Uterus (tissue), 2 donors: ENCODE data around the gene FMNL1.

Experiments
- POLR2A ChIP-seq, 2 donors: fragments of 450-650 bp; IDR thresholded peaks; one replicate each; pipeline ENCODE4 v1.6.1; 2016; ENCODE audit warnings: antibody characterized with exemption in 2 of 2, mild to moderate bottlenecking in 1 of 2, moderate library complexity in 1 of 2
- TF ChIP-seq, protein P1 (sequence below), 4 experiments: fragments of 200-600 bp in 2 of 4; fragments of 450-650 bp in 2 of 4; sonication (generic) in 2 of 4; IDR thresholded peaks; one replicate each; pipeline ENCODE4 v1.5.1; 2016 to 2019; ENCODE audit warnings: antibody characterized with exemption in 4 of 4, mild to moderate bottlenecking in 2 of 4, moderate library complexity in 1 of 4

DNA sequence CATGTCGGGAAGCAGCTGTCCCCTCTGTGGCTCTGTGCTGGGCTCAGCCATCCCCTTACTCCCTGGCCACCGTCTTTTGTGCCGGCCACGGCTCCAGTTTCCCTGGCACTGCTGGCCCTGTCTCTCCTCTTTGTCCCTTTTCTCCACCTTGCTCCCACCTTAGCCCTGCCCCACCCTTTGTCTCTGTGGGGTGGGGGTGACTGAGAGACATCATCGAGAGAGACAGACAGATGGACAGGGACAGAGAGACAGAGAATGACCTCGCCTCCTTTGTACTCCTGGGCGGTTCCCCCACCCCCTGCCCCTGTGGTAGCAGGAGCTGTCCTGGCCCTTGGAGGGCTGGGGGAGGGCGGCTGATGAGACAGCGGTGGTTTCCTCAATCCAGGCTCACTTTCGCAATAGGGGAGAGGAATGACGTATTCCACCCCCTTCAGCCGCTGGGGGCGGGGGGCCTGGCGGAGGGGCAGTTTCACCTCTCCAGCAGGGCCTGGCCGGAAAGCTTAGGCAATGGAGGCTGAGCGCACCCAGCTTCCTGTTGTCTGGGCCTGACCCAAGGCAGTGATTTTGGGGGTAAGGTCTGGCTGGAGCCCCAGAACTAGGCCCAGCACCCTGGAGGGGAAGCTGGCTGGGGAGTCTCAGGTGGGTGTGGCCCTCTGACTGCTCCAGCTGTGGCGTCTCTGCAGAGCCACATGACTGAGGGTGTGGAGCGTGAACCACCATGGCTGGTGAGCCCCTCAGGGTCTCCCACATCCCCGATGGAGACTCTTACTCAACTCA is 7.3 kb downstream of the FMNL1 start:
- TF ChIP-seq POLR2A (IDR thresholded peaks at IDR 0.05) = peak in 1 of 2 donors; percentile 32
- TF ChIP-seq, protein P1, sequence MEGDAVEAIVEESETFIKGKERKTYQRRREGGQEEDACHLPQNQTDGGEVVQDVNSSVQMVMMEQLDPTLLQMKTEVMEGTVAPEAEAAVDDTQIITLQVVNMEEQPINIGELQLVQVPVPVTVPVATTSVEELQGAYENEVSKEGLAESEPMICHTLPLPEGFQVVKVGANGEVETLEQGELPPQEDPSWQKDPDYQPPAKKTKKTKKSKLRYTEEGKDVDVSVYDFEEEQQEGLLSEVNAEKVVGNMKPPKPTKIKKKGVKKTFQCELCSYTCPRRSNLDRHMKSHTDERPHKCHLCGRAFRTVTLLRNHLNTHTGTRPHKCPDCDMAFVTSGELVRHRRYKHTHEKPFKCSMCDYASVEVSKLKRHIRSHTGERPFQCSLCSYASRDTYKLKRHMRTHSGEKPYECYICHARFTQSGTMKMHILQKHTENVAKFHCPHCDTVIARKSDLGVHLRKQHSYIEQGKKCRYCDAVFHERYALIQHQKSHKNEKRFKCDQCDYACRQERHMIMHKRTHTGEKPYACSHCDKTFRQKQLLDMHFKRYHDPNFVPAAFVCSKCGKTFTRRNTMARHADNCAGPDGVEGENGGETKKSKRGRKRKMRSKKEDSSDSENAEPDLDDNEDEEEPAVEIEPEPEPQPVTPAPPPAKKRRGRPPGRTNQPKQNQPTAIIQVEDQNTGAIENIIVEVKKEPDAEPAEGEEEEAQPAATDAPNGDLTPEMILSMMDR (IDR thresholded peaks at IDR 0.05) = peak in 1 of 4 experiments; percentile 12
